Epithelial cell of proximal tubule (primary cell): Measurements from ENCODE around the gene OTUB2. TPM values are rescaled to one million over a fixed set of nuclear protein-coding genes. Genes with fewer than 3 reads are reported as not detected.
A peak's percentile ranks its signal among the peaks of the same experiment; 100 is the strongest.

Source experiments
- DNase-seq: peaks from one replicate; pipeline ENCODE4 v3.0.0-alpha.2; 2011; ENCODE audit warnings: low read depth
- H3K4me3 ChIP-seq: 2 replicates; pipeline ENCODE4 v1.5.1; 2011; ENCODE audit warnings: low read depth, mild to moderate bottlenecking, low read length
- CTCF ChIP-seq: conservative IDR thresholded peaks from 2 replicates; pipeline ENCODE4 v1.5.1; 2012; ENCODE audit warnings: low read depth, mild to moderate bottlenecking, low read length
- total RNA-seq: library from RNA; depleted of rRNA; stranded (reverse); fragments of >200 nt; gene quantifications from 2 replicates; pipeline ENCODE4 v1.2.3, GENCODE V29; 2015

OTUB2 gene
- total RNA-seq, 1 donor from 2014 or later, result 5.6 TPM

- DNase-seq, result peak; percentile 85
- no peak for TF ChIP-seq CTCF
- H3K4me3 ChIP-seq, result peak overlapping the region; percentile 66
These were observed 420 bp upstream of the OTUB2 start for GRCh38 chr14:94025720-94026119.

GRCh38 chr14:94026889-94027469 is 839 bp downstream of the OTUB2 start:
- TF ChIP-seq CTCF, result no peak
- H3K4me3 ChIP-seq, result peak overlapping the region; percentile 66
- DNase-seq, result no peak

GRCh38 chr14:94027566-94028449 is 1.7 kb downstream of the OTUB2 start:
- peak overlapping the region; percentile 66 for H3K4me3 ChIP-seq
- DNase-seq, result no peak
- TF ChIP-seq CTCF, result no peak

- no peak overlapping the region for H3K4me3 ChIP-seq
- TF ChIP-seq CTCF, result no peak
- no peak for DNase-seq
These were observed 2.3 kb downstream of the OTUB2 start for GRCh38 chr14:94028450-94028826.

GRCh38 chr14:94029265-94029664 is 3.1 kb downstream of the OTUB2 start:
- H3K4me3 ChIP-seq, result no peak overlapping the region
- no peak for TF ChIP-seq CTCF
- no peak for DNase-seq

GRCh38 chr14:94029671-94030203 is 3.6 kb downstream of the OTUB2 start:
- no peak for TF ChIP-seq CTCF
- DNase-seq, result no peak

GRCh38 chr14:94030571-94030970 is 4.4 kb downstream of the OTUB2 start:
- no peak overlapping the region for H3K4me3 ChIP-seq
- no peak for TF ChIP-seq CTCF
- DNase-seq, result no peak

More at GRCh38 chr14:94029671-94030203, 3.6 kb downstream of the OTUB2 start:
- H3K4me3 ChIP-seq, result no peak overlapping the region
